Hepatocyte (in vitro differentiated cells): Measurements from ENCODE around the gene MYADML2. TPM values are rescaled to one million over a fixed set of nuclear protein-coding genes. Genes with fewer than 3 reads are reported as not detected.

Experiments
- DNase-seq: peaks from one replicate; pipeline ENCODE4 v3.0.0-alpha.2; 2016; ENCODE audit warnings: low spot score
- H2AFZ ChIP-seq: fragments of 200-600 bp; sonication (generic); 2 replicates; pipeline ENCODE4 v1.6.0; 2016; ENCODE audit warnings: antibody characterized with exemption, mild to moderate bottlenecking
- H3K27ac ChIP-seq: fragments of 200-600 bp; sonication (generic); 2 replicates; pipeline ENCODE4 v1.5.1; 2016; ENCODE audit warnings: mild to moderate bottlenecking
- H3K27me3 ChIP-seq: fragments of 200-600 bp; sonication (generic); 2 replicates; pipeline ENCODE4 v1.6.1; 2016
- H3K36me3 ChIP-seq: fragments of 200-600 bp; sonication (generic); replicated peaks from 2 replicates; pipeline ENCODE4 v1.5.1; 2016; ENCODE audit warnings: low read depth; ENCODE audit not compliant: insufficient read depth
- H3K4me1 ChIP-seq: fragments of 200-600 bp; sonication (generic); 2 replicates; pipeline ENCODE4 v1.5.1; 2016; ENCODE audit warnings: mild to moderate bottlenecking, moderate library complexity; ENCODE audit not compliant: insufficient read depth
- H3K4me2 ChIP-seq: fragments of 200-600 bp; sonication (generic); 2 replicates; pipeline ENCODE4 v1.6.0; 2016
- H3K4me3 ChIP-seq: fragments of 200-600 bp; sonication (generic); 2 replicates; pipeline ENCODE4 v1.5.1; 2016; ENCODE audit warnings: mild to moderate bottlenecking
- H3K79me2 ChIP-seq: fragments of 200-600 bp; sonication (generic); 2 replicates; pipeline ENCODE4 v1.6.0; 2017; ENCODE audit warnings: mild to moderate bottlenecking
- H3K9me2 ChIP-seq: fragments of 200-600 bp; sonication (generic); replicated peaks from 2 replicates; pipeline ENCODE4 v1.6.0; 2017; ENCODE audit warnings: mild to moderate bottlenecking; ENCODE audit not compliant: insufficient read depth
- H3K9me3 ChIP-seq: fragments of 200-600 bp; sonication (generic); 2 replicates; pipeline ENCODE4 v1.5.1; 2016; ENCODE audit warnings: low read depth, mild to moderate bottlenecking
- H4K20me1 ChIP-seq: fragments of 200-600 bp; sonication (generic); 2 replicates; pipeline ENCODE4 v1.6.0; 2016; ENCODE audit warnings: mild to moderate bottlenecking; ENCODE audit not compliant: insufficient read depth, poor library complexity, severe bottlenecking
- EZH2 ChIP-seq: fragments of 200-600 bp; sonication (generic); IDR thresholded peaks from 2 replicates; pipeline ENCODE4 v1.6.1; 2016; ENCODE audit warnings: antibody characterized with exemption, mild to moderate bottlenecking, borderline replicate concordance
- EZH2phosphoT487 ChIP-seq: fragments of 200-600 bp; sonication (generic); IDR thresholded peaks from one replicate; pipeline ENCODE4 v1.6.1; 2018; ENCODE audit warnings: antibody characterized with exemption, mild to moderate bottlenecking, low read depth, moderate library complexity; ENCODE audit not compliant: unreplicated experiment, severe bottlenecking
- WGBS: methylation state at CpG from one replicate; pipeline ENCODE4 v1.1.6; 2016; ENCODE audit warnings: low lambda C conversion rate; ENCODE audit errors: missing lambda C conversion rate; 5-methylcytosine and 5-hydroxymethylcytosine counted together
- polyA plus RNA-seq: library from polyadenylated mRNA; unstranded; fragments of >200 nt; fragmentation: Nextera tagmentation; extraction: Ambion mirVana; gene quantifications from 2 replicates; pipeline ENCODE4 v1.2.1, GENCODE V29; 2016
- total RNA-seq: library from RNA; depleted of rRNA; stranded (reverse); fragments of >200 nt; gene quantifications from 2 replicates; pipeline ENCODE4 v1.2.3, GENCODE V29; 2014
- TF ChIP-seq, protein P1 (sequence below): fragments of 200-600 bp; sonication (generic); IDR thresholded peaks from 2 replicates; pipeline ENCODE4 v1.5.1; 2016; ENCODE audit warnings: antibody characterized with exemption, mild to moderate bottlenecking; ENCODE audit not compliant: poor library complexity

Gene MYADML2
- total and polyA plus RNA-seq, 2 experiments from 2014 or later = 0.06 TPM; not detected in 1

- Histone ChIP-seq H3K9me2 (no peaks in the 10 kb centered on the region), H3K36me3 (no peaks in the 10 kb centered on the region), H3K4me3 (peak within 1 kb of the TSS; percentile 100), H2AFZ (no peak within 1 kb of the TSS), H3K27me3 (no peaks in the 10 kb centered on the region), H3K4me2 (peak within 1 kb of the TSS; percentile 96), H3K4me1 (peaks cover 18% of the 10 kb centered on the region), H3K9me3 (no peaks in the 10 kb centered on the region), H3K27ac (peak within 1 kb of the TSS; percentile 82), H4K20me1 (peaks cover 37% of the 10 kb centered on the region), H3K79me2 (peaks cover 69% of the 10 kb centered on the region)
- WGBS = 3% methylated on average over 58 of the region's 94 CpGs
- DNase-seq = peak; percentile 91
- TF ChIP-seq, protein P1, sequence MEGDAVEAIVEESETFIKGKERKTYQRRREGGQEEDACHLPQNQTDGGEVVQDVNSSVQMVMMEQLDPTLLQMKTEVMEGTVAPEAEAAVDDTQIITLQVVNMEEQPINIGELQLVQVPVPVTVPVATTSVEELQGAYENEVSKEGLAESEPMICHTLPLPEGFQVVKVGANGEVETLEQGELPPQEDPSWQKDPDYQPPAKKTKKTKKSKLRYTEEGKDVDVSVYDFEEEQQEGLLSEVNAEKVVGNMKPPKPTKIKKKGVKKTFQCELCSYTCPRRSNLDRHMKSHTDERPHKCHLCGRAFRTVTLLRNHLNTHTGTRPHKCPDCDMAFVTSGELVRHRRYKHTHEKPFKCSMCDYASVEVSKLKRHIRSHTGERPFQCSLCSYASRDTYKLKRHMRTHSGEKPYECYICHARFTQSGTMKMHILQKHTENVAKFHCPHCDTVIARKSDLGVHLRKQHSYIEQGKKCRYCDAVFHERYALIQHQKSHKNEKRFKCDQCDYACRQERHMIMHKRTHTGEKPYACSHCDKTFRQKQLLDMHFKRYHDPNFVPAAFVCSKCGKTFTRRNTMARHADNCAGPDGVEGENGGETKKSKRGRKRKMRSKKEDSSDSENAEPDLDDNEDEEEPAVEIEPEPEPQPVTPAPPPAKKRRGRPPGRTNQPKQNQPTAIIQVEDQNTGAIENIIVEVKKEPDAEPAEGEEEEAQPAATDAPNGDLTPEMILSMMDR = no peak
- TF ChIP-seq EZH2phosphoT487 = no peak
- no peak for TF ChIP-seq EZH2
Observed at GRCh38 chr17:81917565-81918332, 29.3 kb downstream of the MYADML2 start, which contains the start of gene SIRT7. Gene SIRT7, minus strand, starts transcription at chr17:81918176. Its CDS starts 45 bp downstream, at chr17:81918131.

DNA sequence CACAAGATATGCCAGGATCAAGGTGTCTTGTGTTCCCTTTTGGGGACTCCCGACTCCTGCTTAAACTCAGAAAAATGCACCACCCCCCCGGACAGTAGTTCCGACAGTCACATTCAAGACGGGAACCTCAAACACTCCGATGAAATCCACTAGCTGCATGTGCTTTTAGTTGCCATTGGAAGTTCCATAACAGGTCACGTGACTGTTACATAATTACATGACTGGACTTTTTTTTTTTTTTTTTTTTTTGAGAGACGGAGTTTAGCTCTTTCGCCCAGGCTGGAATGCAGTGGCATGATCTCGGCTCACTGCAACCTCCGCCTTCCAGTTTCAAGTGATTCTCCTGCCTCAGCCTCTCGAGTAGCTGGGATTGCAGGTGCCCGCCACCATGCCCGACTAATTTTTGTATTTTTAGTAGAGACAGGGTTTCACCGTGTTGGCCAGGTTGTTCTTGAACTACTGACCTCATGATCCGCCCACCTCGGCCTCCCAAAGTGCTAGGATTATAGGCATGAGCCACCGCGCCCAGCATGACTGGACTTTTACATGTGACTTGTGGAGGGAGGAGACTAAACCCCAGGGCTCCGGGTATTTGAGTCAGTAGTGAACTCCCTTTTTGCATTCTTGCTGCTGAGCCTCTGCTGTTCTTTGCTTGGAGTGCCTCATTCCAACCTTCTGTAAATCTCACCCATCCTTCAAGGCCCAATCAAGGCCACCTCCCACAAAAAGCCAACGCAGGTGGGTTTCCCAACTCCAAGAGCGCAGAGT lies 30.6 kb downstream of the MYADML2 start:
- DNase-seq = peak; percentile 60
- Histone ChIP-seq H3K4me3 (no peak overlapping the region), H3K36me3 (no peaks in the 10 kb centered on the region), H3K27me3 (no peaks in the 10 kb centered on the region), H2AFZ (no peak overlapping the region), H4K20me1 (peaks cover 26% of the 10 kb centered on the region), H3K9me3 (no peaks in the 10 kb centered on the region), H3K4me2 (peak overlapping the region; percentile 96), H3K79me2 (peaks cover 55% of the 10 kb centered on the region), H3K9me2 (no peaks in the 10 kb centered on the region), H3K4me1 (peaks cover 21% of the 10 kb centered on the region), H3K27ac (peak overlapping the region; percentile 82)
- TF ChIP-seq EZH2phosphoT487 = no peak
- TF ChIP-seq, protein P1 = no peak
- TF ChIP-seq EZH2 = no peak
- 80% methylated on average over 21 of the region's 21 CpGs for WGBS

- Histone ChIP-seq H3K36me3 (no peaks in the 10 kb centered on the region), H3K4me1 (peaks cover 22% of the 10 kb centered on the region), H4K20me1 (peaks cover 16% of the 10 kb centered on the region), H3K9me2 (no peaks in the 10 kb centered on the region), H3K9me3 (no peaks in the 10 kb centered on the region), H3K4me2 (no peak overlapping the region), H3K27ac (no peak overlapping the region), H3K27me3 (no peaks in the 10 kb centered on the region), H3K79me2 (peaks cover 44% of the 10 kb centered on the region), H3K4me3 (no peak overlapping the region), H2AFZ (no peak overlapping the region)
- 96% methylated on average over 12 of the region's 12 CpGs for WGBS
- no peak for TF ChIP-seq EZH2
- TF ChIP-seq, protein P1 = no peak
- TF ChIP-seq EZH2phosphoT487 = no peak
- DNase-seq = no peak
Observed at GRCh38 chr17:81915331-81915730, 31.7 kb downstream of the MYADML2 start.
